Measurements from ENCODE around the gene HLA-DQA1. TPM values are rescaled to one million over a fixed set of nuclear protein-coding genes. Genes with fewer than 3 reads are reported as not detected.

Gene HLA-DQA1
- total and polyA plus RNA-seq, 10 of the 15 experiments (the other 5 are each of a cell fraction or from before 2014, with no cell fraction given): 289 to 1,769 (median 460) TPM

DNA sequence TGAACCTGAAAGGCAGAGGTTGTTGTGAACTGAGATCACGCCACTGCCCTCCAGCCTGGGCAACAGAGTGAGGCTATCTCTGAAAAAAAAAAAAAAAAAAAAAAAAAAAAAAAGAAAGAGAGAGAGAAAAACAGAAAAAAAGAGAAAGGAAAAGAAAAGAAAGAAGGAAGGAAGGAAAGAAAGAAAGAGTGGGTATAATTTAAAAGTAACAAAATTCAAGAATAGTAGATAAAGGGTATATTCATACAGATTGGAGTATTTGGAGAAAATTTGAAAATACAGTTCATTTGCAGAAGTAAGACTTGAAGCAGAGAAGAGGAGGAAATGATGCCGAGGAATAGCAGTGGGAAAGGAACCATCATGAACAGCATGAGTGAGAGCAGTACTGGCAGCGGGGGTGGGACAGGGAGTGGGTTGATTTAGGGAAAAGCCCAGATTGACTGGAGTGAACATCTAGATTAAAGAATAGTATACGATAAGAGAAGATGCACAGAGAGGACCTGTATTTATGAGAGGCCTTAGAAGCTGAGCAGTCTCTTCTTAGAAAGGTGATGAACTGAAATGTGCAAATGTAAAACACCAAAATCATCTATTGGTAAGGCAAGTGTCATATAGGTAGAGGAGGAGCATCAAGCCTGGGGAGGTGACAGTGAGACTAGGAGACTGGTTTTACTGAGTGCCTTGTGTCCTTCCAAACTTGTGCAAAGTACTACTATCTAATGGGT, 29.8 kb upstream of the HLA-DQA1 start:
- Histone ChIP-seq H2AFZ (ENCODE audit: control insufficient read depth, low read depth, low read length) (peak overlapping the region; percentile 63), H3K4me3 (no peak overlapping the region), H3K4me2 (ENCODE audit: control insufficient read depth, insufficient read depth) (peak overlapping the region; percentile 74), H3K4me1 (ENCODE audit: control insufficient read depth, insufficient read depth, low read length) (peaks cover 17% of the 10 kb centered on the region), H4K20me1 (ENCODE audit: control insufficient read depth, insufficient read depth) (no peaks in the 10 kb centered on the region), H3K27ac (ENCODE audit: control insufficient read depth, insufficient read depth) (peak overlapping the region; percentile 95), H3K9me3 (replicated peaks; ENCODE audit: control insufficient read depth, insufficient read depth, low read length) (no peaks in the 10 kb centered on the region; the same call in 2 of the 3 replicates), H3K79me2 (ENCODE audit: control insufficient read depth, insufficient read depth, low read length) (peaks cover 19% of the 10 kb centered on the region), H3K36me3 (ENCODE audit: control insufficient read depth in 2 of 2, insufficient read depth in 2 of 2, low read length in 1 of 2) (no peaks in the 10 kb centered on the region), H3K9ac (ENCODE audit: control insufficient read depth, insufficient read depth, low read length) (peak overlapping the region; percentile 68), H3K27me3 (replicated peaks in 1 of 2; ENCODE audit: control insufficient read depth in 2 of 2, insufficient read depth in 2 of 2, low read length in 1 of 2) (no peaks in the 10 kb centered on the region)
- DNase-seq (ENCODE audit: low read depth, low spot score) (no peak), FAIRE-seq (no peak), ATAC-seq (peak; percentile 4)
- ChIA-PET POLR2A (interaction anchor here (0.7 to 0.9 kb wide), 3 partner anchors 15 to 59 kb away, joined by 3 read pairs; partner anchors contain the start of gene HLA-DQB1), SMC1A (ENCODE audit: uncharacterized antibody, unreplicated experiment) (interaction anchor here (0.8 to 5.8 kb wide), 6 partner anchors 15 to 168 kb away, joined by 3 to 36 read pairs (median 10); partner anchors contain the start of genes HLA-DQB1 and HLA-DRA), RAD21 (ENCODE audit: unreplicated experiment) (interaction anchor here (1.0 to 3.2 kb wide), 2 partner anchors 29 to 60 kb away, joined by 3 to 21 read pairs; partner anchors contain the start of gene HLA-DQA1), CTCF (interaction anchor here (2.5 kb wide), 1 partner anchor 14 kb away, joined by 13 read pairs; no protein-coding TSS in a partner anchor)
- intact Hi-C loops (cut with micrococcal nuclease; ENCODE audit: unreplicated experiment): loop anchor here (10.0 kb wide), 1 partner anchor 247 kb away; the partner anchor contains the start of genes PSMB9 and TAP1
- 77% methylated on average over 4 of the region's 4 CpGs for WGBS (ENCODE audit: insufficient coverage, insufficient replicate concordance, low lambda C conversion rate, missing lambda C conversion rate)
- BruUV-seq (replicated peaks): no TSS peak
- in situ Hi-C loops (cut with MboI): loop anchor here (25.0 kb wide), 1 partner anchor 1045 kb away; the partner anchor contains the start of gene LTA
- TF ChIP-seq, protein P1, sequence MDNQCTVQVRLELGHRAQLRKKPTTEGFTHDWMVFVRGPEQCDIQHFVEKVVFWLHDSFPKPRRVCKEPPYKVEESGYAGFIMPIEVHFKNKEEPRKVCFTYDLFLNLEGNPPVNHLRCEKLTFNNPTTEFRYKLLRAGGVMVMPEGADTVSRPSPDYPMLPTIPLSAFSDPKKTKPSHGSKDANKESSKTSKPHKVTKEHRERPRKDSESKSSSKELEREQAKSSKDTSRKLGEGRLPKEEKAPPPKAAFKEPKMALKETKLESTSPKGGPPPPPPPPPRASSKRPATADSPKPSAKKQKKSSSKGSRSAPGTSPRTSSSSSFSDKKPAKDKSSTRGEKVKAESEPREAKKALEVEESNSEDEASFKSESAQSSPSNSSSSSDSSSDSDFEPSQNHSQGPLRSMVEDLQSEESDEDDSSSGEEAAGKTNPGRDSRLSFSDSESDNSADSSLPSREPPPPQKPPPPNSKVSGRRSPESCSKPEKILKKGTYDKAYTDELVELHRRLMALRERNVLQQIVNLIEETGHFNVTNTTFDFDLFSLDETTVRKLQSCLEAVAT (IDR thresholded peaks at IDR 0.05): peak; percentile 74; the same call in 1 of the 2 replicates
- TF ChIP-seq TCF12 (IDR thresholded peaks at IDR 0.05; ENCODE audit: low read depth, low read length) (no peak), EED (IDR thresholded peaks at IDR 0.05; ENCODE audit: low read depth) (peak; percentile 50), RB1 (IDR thresholded peaks at IDR 0.05; ENCODE audit: borderline replicate concordance) (no peak), EGR1 (IDR thresholded peaks at IDR 0.05; ENCODE audit: borderline replicate concordance in 1 of 2, low read depth in 2 of 2, low read length in 2 of 2) (peak in 1 of 2 experiments; percentile 63; a peak in 2 of 3 replicates), BCL11A (IDR thresholded peaks at IDR 0.05; ENCODE audit: low read depth, low read length) (no peak), IKZF2 (IDR thresholded peaks at IDR 0.05) (peak; percentile 39 to 55; a peak in 1 of 4 replicates), KAT2A (conservative IDR thresholded peaks at IDR 0.05; ENCODE audit: control insufficient read depth, low read depth, low read length) (no peak), SMARCA5 (IDR thresholded peaks at IDR 0.05) (no peak), IKZF1 (conservative IDR thresholded peaks at IDR 0.05) (0 out of 2 replicates have a peak, but pooled peaks have one; percentile 26), NR2F1 (conservative IDR thresholded peaks at IDR 0.05) (no peak)
- TF ChIP-seq, protein P2, sequence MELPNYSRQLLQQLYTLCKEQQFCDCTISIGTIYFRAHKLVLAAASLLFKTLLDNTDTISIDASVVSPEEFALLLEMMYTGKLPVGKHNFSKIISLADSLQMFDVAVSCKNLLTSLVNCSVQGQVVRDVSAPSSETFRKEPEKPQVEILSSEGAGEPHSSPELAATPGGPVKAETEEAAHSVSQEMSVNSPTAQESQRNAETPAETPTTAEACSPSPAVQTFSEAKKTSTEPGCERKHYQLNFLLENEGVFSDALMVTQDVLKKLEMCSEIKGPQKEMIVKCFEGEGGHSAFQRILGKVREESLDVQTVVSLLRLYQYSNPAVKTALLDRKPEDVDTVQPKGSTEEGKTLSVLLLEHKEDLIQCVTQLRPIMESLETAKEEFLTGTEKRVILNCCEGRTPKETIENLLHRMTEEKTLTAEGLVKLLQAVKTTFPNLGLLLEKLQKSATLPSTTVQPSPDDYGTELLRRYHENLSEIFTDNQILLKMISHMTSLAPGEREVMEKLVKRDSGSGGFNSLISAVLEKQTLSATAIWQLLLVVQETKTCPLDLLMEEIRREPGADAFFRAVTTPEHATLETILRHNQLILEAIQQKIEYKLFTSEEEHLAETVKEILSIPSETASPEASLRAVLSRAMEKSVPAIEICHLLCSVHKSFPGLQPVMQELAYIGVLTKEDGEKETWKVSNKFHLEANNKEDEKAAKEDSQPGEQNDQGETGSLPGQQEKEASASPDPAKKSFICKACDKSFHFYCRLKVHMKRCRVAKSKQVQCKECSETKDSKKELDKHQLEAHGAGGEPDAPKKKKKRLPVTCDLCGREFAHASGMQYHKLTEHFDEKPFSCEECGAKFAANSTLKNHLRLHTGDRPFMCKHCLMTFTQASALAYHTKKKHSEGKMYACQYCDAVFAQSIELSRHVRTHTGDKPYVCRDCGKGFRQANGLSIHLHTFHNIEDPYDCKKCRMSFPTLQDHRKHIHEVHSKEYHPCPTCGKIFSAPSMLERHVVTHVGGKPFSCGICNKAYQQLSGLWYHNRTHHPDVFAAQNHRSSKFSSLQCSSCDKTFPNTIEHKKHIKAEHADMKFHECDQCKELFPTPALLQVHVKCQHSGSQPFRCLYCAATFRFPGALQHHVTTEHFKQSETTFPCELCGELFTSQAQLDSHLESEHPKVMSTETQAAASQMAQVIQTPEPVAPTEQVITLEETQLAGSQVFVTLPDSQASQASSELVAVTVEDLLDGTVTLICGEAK (IDR thresholded peaks at IDR 0.05; ENCODE audit: borderline replicate concordance): no peak
- TF ChIP-seq, protein P3, sequence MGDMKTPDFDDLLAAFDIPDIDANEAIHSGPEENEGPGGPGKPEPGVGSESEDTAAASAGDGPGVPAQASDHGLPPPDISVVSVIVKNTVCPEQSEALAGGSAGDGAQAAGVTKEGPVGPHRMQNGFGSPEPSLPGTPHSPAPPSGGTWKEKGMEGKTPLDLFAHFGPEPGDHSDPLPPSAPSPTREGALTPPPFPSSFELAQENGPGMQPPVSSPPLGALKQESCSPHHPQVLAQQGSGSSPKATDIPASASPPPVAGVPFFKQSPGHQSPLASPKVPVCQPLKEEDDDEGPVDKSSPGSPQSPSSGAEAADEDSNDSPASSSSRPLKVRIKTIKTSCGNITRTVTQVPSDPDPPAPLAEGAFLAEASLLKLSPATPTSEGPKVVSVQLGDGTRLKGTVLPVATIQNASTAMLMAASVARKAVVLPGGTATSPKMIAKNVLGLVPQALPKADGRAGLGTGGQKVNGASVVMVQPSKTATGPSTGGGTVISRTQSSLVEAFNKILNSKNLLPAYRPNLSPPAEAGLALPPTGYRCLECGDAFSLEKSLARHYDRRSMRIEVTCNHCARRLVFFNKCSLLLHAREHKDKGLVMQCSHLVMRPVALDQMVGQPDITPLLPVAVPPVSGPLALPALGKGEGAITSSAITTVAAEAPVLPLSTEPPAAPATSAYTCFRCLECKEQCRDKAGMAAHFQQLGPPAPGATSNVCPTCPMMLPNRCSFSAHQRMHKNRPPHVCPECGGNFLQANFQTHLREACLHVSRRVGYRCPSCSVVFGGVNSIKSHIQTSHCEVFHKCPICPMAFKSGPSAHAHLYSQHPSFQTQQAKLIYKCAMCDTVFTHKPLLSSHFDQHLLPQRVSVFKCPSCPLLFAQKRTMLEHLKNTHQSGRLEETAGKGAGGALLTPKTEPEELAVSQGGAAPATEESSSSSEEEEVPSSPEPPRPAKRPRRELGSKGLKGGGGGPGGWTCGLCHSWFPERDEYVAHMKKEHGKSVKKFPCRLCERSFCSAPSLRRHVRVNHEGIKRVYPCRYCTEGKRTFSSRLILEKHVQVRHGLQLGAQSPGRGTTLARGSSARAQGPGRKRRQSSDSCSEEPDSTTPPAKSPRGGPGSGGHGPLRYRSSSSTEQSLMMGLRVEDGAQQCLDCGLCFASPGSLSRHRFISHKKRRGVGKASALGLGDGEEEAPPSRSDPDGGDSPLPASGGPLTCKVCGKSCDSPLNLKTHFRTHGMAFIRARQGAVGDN (IDR thresholded peaks at IDR 0.05): peak; percentile 17; the same call in 1 of the 2 replicates
